Measurements from ENCODE around the gene MX1.

- TF ChIP-seq POLR2A (IDR thresholded peaks at IDR 0.05), result no peak
- TF ChIP-seq CTCF (IDR thresholded peaks at IDR 0.05), result no peak
- peak; percentile 30 for TF ChIP-seq POLR2AphosphoS5 (IDR thresholded peaks at IDR 0.05)
These were observed 82.5 kb downstream of the MX1 start for GRCh38 chr21:41508415-41509144.

Measured in prostate gland (tissue), 2 donors.